Fibroblast of pulmonary artery (primary cell): ENCODE results near the gene CLDN17.

Experiments
- DNase-seq: peaks from one replicate; pipeline ENCODE4 v3.0.0-alpha.2; 2010; ENCODE audit warnings: low read depth
- H3K4me3 ChIP-seq: replicated peaks from 2 replicates; pipeline ENCODE4 v1.5.1; 2011; ENCODE audit warnings: low read depth, mild to moderate bottlenecking, control low read depth, low read length, moderate library complexity
- CTCF ChIP-seq: IDR thresholded peaks from 2 replicates; pipeline ENCODE4 v1.5.1; 2011; ENCODE audit warnings: mild to moderate bottlenecking, control low read depth, low read length, inconsistent platforms; ENCODE audit errors: missing control alignments

CLDN17 gene

GRCh38 chr21:30200000-30200399 is 33.4 kb upstream of the CLDN17 start:
- no peak for DNase-seq
- no peak for TF ChIP-seq CTCF
- no peak overlapping the region for H3K4me3 ChIP-seq

GRCh38 chr21:30194701-30195299 is 28.2 kb upstream of the CLDN17 start:
- DNase-seq, result peak; percentile 60
- H3K4me3 ChIP-seq, result no peak overlapping the region
- TF ChIP-seq CTCF, result peak; percentile 67

- DNase-seq, result peak; percentile 55
- H3K4me3 ChIP-seq, result no peak overlapping the region
- no peak for TF ChIP-seq CTCF
Observed at GRCh38 chr21:30193201-30193600, 26.6 kb upstream of the CLDN17 start.

- DNase-seq, result no peak
- H3K4me3 ChIP-seq, result no peak overlapping the region
- TF ChIP-seq CTCF, result no peak
Observed at GRCh38 chr21:30190554-30190953, 23.9 kb upstream of the CLDN17 start.

- no peak for TF ChIP-seq CTCF
- H3K4me3 ChIP-seq, result no peak overlapping the region
- DNase-seq, result no peak
Observed at GRCh38 chr21:30189773-30190172, 23.2 kb upstream of the CLDN17 start.

- TF ChIP-seq CTCF, result no peak
- no peak overlapping the region for H3K4me3 ChIP-seq
- DNase-seq, result no peak
Observed at GRCh38 chr21:30186242-30186641, 19.6 kb upstream of the CLDN17 start.

- no peak for TF ChIP-seq CTCF
- no peak for DNase-seq
- no peak overlapping the region for H3K4me3 ChIP-seq
Observed at GRCh38 chr21:30168086-30168485, 1.5 kb upstream of the CLDN17 start.
